ENCODE results near the gene FRMD8. TPM values are rescaled to one million over a fixed set of nuclear protein-coding genes. Genes with fewer than 3 reads are reported as not detected.

The FRMD8 gene
- total RNA-seq, 3 donors from 2014 or later (not counting 1 experiment from before 2014, with no cell fraction given): 45.6 to 58.4 (median 57.7) TPM

DNA sequence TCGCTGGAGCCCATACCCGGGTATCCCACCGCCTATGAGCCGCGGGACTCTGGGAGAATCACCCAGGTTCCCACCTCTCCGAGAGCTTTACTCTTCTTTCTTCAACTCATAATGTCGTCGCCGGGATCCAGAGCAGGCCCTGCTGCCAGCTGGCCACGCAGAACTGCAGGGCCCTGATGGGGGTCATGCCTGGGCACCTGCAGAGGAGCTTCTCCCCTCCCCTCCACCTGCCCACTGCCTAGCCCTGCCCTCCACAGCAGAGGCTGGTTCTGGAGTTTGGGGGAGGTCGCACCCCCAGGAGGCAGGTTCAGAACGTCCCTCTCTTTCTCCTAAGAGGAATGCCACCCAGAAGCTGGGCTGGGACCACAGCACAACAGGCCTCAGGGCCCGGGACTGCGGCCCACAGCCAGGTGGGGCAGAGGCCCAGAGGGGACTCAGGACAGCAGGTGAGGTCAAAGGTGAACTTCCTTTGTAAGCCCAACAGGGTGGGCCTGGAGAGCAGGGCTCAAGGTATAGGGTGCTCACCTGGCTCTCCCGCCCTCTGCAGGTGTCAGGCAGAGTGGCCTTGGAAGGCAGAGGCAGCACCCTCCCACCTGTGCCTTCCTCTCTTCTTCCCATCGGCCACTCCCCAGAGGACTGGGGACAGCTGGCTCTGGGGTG is 5.8 kb upstream of the FRMD8 start:
- TF ChIP-seq, protein P1, sequence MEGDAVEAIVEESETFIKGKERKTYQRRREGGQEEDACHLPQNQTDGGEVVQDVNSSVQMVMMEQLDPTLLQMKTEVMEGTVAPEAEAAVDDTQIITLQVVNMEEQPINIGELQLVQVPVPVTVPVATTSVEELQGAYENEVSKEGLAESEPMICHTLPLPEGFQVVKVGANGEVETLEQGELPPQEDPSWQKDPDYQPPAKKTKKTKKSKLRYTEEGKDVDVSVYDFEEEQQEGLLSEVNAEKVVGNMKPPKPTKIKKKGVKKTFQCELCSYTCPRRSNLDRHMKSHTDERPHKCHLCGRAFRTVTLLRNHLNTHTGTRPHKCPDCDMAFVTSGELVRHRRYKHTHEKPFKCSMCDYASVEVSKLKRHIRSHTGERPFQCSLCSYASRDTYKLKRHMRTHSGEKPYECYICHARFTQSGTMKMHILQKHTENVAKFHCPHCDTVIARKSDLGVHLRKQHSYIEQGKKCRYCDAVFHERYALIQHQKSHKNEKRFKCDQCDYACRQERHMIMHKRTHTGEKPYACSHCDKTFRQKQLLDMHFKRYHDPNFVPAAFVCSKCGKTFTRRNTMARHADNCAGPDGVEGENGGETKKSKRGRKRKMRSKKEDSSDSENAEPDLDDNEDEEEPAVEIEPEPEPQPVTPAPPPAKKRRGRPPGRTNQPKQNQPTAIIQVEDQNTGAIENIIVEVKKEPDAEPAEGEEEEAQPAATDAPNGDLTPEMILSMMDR (IDR thresholded peaks at IDR 0.05): no peak
- H3K27me3 ChIP-seq (ENCODE audit: control insufficient read depth, insufficient read depth, low read length): no peaks in the 10 kb centered on the region
- no peaks in the 10 kb centered on the region for H3K36me3 Mint-ChIP-seq

DNA sequence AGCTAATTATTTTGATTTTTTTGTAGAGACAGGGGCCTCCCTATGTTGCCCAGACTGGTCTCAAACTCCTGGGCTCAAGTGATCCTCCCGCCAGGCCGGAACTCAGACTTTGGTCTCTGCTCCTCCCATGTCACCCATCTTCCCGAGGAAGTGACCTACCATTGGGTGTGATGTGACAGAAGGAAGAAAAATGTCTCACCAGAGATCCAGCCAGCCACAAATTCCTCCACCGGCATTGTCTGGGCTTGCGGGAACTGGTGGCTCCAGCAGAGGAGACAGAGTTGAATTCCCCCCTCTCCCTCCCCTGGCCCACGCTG is 4.8 kb upstream of the FRMD8 start:
- H3K36me3 ChIP-seq (ENCODE audit: control insufficient read depth, insufficient read depth, low read length): peaks cover 2% of the 10 kb centered on the region
- H3K4me1 ChIP-seq (ENCODE audit: control insufficient read depth, insufficient read depth, low read length): peaks cover 75% of the 10 kb centered on the region
- no peaks in the 10 kb centered on the region for H3K36me3 Mint-ChIP-seq
- H3K9me3 Mint-ChIP-seq: no peaks in the 10 kb centered on the region
- intact Hi-C loops (cut with micrococcal nuclease): loop anchor here (1.0 kb wide), 4 partner anchors 35 to 129 kb away; no protein-coding TSS in a partner anchor
- no peak for ATAC-seq
- peaks cover 39 to 50% of the 10 kb centered on the region in 2 donors for H3K4me1 Mint-ChIP-seq
- H3K27ac ChIP-seq (ENCODE audit: low read length): peak overlapping the region; percentile 92
- 4% methylated on average over 5 of the region's 6 CpGs for WGBS (ENCODE audit: insufficient coverage)
- H3K27me3 Mint-ChIP-seq (ENCODE audit: low read depth in 2 of 2): no peaks in the 10 kb centered on the region
- H3K4me3 Mint-ChIP-seq: peak overlapping the region; percentile 89
- no peak for DNase-seq
- no peaks in the 10 kb centered on the region for H3K27me3 ChIP-seq (ENCODE audit: control insufficient read depth, insufficient read depth, low read length)
- TF ChIP-seq, protein P1 (IDR thresholded peaks at IDR 0.05): no peak
- no peaks in the 10 kb centered on the region for H3K9me3 ChIP-seq (ENCODE audit: control insufficient read depth, insufficient read depth, low read length)
- H3K27ac Mint-ChIP-seq: peak overlapping the region; percentile 99
- peak overlapping the region; percentile 51 for H3K4me3 ChIP-seq (ENCODE audit: low read length)

More for the DNA sequence above, 5.8 kb upstream of the FRMD8 start:
- no peak for ATAC-seq
- WGBS (ENCODE audit: insufficient coverage): 97% methylated on average over 16 of the region's 16 CpGs
- Histone ChIP-seq H3K4me1 (ENCODE audit: control insufficient read depth, insufficient read depth, low read length) (peaks cover 68% of the 10 kb centered on the region), H3K4me3 (ENCODE audit: low read length) (no peak overlapping the region), H3K36me3 (ENCODE audit: control insufficient read depth, insufficient read depth, low read length) (peaks cover 2% of the 10 kb centered on the region), H3K9me3 (ENCODE audit: control insufficient read depth, insufficient read depth, low read length) (no peaks in the 10 kb centered on the region), H3K27ac (ENCODE audit: low read length) (no peak overlapping the region)
- no peak overlapping the region for H3K4me3 Mint-ChIP-seq
- intact Hi-C loops (cut with micrococcal nuclease): no loop called here
- no peaks in the 10 kb centered on the region for H3K27me3 Mint-ChIP-seq (ENCODE audit: low read depth in 2 of 2)
- DNase-seq: no peak
- H3K4me1 Mint-ChIP-seq: peaks cover 38 to 44% of the 10 kb centered on the region in 2 donors
- H3K9me3 Mint-ChIP-seq: no peaks in the 10 kb centered on the region
- peak overlapping the region in 1 of 2 donors; percentile 99 for H3K27ac Mint-ChIP-seq

DNA sequence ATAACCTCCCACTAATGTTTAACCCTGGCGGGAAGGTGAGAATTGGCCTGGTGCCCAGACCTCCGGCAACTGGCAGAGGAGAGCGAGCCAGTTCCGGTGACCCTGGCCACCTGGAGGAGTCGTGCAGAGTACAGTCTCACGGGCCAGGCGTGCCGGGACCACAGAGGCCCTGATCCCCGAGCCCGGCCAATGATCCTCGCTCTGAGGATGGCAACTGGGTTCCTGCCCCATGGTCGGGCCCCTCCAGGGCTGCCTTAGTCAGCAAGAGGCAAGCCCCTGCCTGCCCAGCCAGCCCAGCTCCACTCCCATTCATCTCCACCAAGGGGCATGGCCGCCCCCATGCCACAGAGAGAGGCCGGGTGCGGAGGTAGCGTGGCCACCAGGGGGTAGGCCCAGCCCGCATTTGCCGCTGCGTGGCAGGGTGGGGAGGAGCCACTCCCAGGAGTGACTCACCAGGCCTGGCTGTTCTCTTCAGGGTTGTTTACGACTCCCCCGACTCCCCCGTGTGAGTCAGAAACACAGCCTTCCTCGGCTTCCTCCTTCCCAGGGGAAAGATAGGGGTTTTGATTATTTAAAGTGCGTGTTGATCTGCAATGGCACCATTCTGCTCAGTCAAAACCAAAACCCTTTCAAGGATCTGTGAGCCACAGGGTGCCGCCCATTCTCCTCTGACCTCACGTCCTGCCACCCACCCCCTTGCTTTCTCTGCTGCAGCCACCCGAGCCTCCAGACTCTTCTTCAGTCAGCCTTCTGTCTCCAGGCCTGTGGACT is 4.2 kb upstream of the FRMD8 start, which contains the start of gene SLC25A45:
Gene SLC25A45 (minus strand): TSS at position 614 of the 771 bp plus-strand sequence. CDS start 695 bp downstream, outside the sequence.
- Histone ChIP-seq H3K4me1 (ENCODE audit: control insufficient read depth, insufficient read depth, low read length) (peaks cover 81% of the 10 kb centered on the region), H3K4me3 (ENCODE audit: low read length) (peak within 1 kb of the TSS; percentile 51), H3K36me3 (ENCODE audit: control insufficient read depth, insufficient read depth, low read length) (peaks cover 2% of the 10 kb centered on the region), H3K27ac (ENCODE audit: low read length) (peak within 1 kb of the TSS; percentile 92), H3K9me3 (ENCODE audit: control insufficient read depth, insufficient read depth, low read length) (no peaks in the 10 kb centered on the region), H3K27me3 (ENCODE audit: control insufficient read depth, insufficient read depth, low read length) (no peaks in the 10 kb centered on the region)
- WGBS (ENCODE audit: insufficient coverage): under 1% methylated on average over 26 of the region's 27 CpGs
- peak; percentile 90 to 94 for DNase-seq
- H3K27me3 Mint-ChIP-seq (ENCODE audit: low read depth in 2 of 2): no peaks in the 10 kb centered on the region
- ATAC-seq: peak; percentile 75 to 89 (median 79)
- peak within 1 kb of the TSS; percentile 89 for H3K4me3 Mint-ChIP-seq
- H3K9me3 Mint-ChIP-seq: no peaks in the 10 kb centered on the region
- intact Hi-C loops (cut with micrococcal nuclease): loop anchor here (1.0 kb wide), 4 partner anchors 34 to 128 kb away; no protein-coding TSS in a partner anchor
- peaks cover 39 to 56% of the 10 kb centered on the region in 2 donors for H3K4me1 Mint-ChIP-seq
- TF ChIP-seq, protein P1 (IDR thresholded peaks at IDR 0.05): peak; percentile 83
- H3K36me3 Mint-ChIP-seq: no peaks in the 10 kb centered on the region
- H3K27ac Mint-ChIP-seq: peak within 1 kb of the TSS; percentile 99

Measured in natural killer cell (primary cell).